Ecto neural progenitor cell (in vitro differentiated cells): Measurements from ENCODE around the gene SBSN.
"Not testable (repeated sequence)": the region's sequence is repeated elsewhere in the genome, so short reads cannot be mapped to it uniquely, and the experiment has no call there.

Experiments used
- DNase-seq: peaks from one replicate; pipeline ENCODE4 v3.0.0-alpha.2; 2018; ENCODE audit warnings: low spot score

SBSN gene

DNA sequence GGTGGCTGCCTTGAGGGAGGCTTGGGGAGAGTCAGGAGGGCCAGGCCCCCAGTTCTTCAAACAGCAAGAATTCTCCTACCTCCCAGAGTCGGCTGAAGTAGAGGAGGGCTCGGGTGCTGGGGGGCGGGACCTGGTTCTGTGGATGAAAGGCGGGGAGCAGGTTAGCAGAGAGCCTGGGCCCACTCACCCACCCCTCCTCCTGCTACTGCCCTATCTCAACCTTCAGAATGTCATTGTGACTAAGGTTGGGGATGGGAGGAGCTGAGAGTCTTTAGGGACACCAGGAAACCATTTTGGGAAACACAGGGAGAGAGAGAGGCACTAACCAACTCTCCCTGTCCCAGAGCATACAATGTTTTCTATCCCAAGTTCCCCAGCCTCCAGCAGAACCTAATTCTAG is 25.4 kb downstream of the SBSN start:
- DNase-seq = no peak

DNA sequence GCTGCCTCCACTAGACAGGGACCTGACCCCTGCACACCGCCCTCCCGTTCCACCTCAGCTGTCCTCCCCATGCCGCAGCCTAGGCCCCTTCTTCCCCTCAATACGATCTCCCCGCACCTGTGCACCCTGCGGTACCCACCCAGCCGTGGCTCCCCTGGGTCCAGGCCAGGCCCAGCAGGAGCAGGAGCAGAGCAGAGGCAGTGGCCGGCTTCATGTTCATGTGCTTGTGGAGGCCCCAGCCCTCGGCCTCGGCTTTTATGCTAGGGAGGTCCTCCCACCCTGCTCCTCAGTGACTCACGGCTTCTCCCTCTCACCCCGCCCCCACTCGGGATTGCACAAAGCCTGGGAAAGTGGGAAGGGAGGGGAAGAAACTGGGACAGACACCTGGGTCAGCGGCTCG is 26.4 kb downstream of the SBSN start:
- no peak for DNase-seq

DNA sequence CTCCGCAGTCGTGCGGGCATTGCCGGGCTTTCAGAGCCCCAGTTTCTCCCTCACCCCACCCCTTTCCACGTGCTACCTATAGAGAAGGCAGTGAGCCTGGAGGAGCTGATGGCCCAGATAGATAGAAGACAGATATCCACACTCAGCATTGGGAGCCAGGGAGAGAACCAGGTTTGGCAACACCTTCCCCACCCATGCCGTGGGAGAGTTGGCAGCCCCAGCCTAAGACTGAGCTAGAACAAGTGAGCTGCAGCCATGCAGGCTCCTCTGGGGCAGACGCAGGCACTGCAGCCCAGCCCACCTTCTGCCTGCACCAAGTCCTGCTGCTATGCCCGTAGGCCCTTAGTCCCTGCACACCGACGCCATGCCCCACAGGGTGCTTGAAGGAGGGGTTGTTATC is 27.5 kb downstream of the SBSN start:
- DNase-seq = no peak

DNA sequence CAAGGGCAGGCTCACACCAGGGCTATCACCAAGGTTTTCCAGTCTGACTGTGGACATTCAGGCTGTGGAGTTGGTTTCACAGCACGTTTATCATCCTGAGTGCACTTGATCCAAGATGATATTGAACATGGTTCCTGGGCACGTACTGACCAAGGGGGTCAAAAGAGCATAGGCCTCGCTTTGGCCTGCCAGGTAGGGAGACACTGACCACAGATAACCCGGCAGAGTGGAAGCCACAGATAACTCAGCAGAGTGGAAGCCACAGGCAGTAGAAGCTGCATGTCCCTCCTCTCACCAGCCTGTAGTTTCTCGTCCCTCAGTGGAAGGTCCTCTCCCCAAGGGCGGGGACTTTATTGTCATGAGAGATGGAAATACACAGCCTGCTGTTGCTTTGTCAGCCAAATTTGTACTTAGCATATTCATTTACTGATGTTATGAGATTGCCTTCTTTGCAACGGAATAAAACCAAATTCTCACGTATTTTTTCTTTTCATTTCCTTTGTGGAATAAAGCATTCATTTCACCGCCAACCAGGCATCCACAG is 29.1 kb downstream of the SBSN start:
- no peak for DNase-seq

DNA sequence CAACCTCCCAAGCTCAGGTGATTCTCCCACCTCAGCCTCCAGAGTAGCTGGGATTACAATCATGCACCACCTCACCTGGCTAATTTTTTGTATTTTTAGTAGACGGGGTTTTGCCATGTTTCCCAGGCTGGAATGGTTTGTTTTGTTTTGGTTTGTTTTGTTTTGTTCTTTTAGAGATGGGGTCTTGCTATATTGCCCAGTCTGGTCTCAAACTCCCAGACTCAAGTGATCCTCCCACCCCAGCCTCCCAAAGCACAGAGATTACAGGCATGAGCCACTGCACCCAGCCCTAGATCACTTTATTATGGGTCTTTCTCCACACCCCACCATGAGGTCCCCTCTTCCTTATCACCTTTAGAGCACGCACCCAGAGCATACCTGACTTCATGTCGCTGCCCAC is 29.9 kb downstream of the SBSN start:
- no peak for DNase-seq

DNA sequence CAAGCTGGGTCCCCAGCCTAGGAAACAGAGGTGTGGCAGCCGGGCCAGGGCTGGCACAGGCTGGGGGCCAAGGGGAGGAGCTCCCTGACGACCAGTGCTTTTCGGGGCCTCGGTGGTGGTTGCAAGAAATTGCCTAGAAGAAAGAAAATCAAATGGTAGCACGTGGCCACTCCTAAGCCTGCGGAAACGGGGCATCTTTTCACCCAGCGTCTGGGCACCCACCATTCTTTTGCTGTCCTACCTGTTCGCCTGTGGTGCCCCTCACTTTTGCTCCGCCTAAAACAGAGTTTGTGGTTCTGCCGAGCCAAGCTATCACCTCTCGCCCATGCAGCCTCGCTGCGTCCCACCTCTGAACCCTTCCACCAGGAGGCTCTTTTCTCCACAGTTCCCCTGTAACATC is 30.7 kb downstream of the SBSN start:
- no peak for DNase-seq

DNA sequence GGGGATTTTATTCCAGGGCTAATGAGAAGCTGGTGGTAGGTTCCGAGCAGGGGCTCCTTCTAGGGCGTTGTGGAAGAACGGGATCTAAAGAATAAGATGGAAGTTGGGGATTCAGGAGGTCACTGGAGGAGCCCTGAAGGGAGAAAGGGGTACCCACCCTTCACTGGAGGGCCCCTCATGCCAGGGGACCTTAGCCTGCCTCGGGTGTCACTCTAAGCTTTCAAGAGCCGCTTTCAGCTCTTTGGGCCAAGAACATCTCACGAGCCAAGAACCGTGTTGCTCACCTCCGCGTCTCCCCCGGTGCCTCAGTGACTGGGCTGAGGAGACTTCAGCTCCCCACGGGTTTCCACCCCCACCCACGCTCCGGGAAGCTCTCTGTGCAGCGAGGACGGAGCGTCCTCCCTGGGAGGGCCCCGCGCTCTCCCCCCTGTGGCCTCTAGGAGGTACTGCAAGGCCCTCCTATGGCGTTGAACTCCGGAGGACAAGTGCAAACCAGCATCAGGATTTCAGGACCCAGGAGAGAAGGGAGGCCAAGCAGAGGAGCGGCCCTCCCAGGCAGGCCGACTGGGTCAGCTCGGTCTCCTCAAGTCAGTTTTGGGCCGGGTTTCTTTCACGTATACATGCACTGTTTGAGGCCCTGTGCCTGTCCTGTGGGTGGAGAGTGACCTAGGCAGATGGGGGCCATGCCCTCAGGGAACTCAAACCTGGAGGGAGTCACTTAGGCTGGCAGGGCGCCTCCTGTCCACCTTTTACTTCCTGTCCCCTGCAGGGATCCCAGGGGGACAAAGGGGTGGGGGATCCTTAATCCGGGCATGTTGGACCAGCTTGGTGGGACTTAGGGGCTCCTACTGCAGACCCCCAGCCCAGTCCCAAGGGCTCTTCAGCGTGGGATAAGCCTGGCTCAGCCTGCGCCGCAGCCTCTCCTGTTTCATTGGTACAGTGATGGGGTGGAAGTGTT is 32.7 kb downstream of the SBSN start:
- peak; percentile 77 for DNase-seq

DNA sequence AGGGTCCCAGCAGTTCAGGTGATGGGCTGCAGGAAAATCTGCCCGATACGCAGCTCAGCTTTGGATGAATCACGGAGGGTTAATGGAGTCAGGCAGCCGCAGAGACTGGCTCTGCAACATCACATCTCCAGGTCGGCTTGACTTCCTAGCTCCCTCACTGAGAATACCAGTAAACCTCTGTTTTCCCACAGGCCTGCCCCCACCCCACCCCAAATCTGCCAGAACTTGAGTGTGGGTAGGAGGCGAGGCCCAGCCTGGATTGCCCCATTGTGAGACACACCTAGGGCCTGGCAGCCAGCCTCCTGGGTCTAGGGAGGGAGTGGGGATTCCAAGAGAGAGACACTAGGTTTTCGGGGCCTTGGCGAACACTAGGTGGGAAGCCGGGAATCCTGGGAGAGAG is 34.1 kb downstream of the SBSN start:
- DNase-seq = no peak

DNA sequence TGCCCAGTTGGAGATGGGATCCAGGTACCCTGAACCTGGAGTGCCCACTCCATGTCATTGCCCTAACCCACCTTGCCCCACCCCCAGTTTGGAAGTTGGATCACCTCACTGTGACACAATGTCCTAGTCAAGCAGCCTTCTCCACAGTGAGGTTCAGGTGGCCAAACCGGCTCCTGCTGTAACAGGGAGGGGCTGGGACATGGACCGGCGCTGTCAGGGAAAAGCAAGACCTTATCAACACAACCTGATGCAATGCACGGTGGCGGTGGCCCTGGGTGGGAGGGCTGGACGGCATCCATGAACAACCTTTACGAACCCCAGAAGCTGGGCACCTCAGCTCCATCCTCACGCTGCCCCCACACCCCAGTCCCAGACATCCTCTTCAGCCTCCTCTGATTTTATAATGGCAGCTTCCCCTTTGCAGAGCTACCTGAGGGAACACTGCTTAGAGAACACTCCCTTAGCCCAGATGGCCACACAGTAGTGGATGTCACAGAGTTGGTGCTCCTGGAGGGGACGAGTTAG is 36.2 kb downstream of the SBSN start:
- no peak for DNase-seq

DNA sequence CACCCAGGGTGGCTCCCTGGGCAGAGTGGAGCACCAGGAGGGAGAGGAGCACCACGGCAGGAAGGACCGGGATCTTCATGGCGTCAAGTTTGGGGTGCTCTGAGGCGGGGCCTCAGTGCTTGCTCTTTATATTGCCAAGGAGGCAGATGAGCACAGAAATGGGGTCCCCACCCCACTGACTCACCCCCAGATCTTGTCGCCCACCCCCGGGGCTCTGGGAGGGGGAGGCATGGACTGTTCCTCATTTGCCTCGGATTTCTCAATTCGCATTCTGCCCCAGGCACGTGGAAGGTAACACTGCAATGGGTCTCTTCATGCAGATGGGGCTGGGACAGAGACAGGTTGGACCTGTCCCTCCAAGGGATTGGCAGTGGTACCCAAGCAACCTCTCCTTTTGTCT is 37.7 kb downstream of the SBSN start, which contains the start of gene KRTDAP:
Gene KRTDAP, minus strand, starts transcription at position 101 of the 400 bp plus-strand sequence. Its CDS starts 22 bp downstream, at position 79.
- no peak for DNase-seq

DNA sequence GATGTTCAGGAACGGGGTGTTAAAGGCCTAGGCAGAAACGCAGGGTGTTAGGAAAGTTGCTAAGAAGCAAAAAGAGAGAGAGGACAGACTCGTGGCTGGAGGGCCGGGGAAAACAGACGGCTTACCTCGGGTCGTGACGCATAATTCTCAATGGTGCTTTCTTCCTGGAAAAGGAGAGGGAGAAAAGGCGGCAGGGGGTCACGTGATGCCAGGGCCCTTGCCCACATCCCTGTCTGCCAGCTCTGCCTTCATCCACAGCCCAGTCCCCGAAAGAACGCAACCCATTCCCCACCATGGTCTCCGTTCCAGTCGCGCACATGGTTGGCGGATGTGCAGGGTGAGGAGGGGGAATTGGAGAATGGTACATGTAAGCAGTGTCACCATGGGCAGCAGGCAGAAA is 39.4 kb downstream of the SBSN start:
- no peak for DNase-seq

DNA sequence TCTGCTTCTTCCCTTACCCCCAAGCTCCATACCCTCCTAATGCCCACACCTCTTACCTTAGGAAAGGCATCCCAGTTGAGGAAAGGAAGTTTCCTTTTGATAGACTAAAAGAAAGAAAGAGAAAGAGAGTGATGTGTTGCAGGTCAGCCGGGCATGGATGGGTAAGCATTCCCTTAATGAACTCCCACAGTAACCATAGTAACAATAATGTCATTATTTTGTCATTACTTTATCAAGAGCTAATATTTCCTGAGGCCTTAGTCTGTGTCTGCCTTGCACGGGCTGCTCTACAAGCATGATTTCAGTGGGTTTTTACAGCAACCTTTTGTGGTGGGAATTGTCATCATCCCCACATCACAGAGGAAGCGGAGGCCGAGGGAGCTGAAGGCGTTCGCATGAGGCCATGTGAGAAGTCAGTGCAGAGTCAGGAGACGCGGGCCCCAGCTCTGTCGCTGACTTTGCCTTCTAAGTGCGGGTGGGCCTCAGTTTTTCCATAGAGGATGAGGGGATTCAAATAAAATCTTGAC is 40.4 kb downstream of the SBSN start:
- no peak for DNase-seq

DNA sequence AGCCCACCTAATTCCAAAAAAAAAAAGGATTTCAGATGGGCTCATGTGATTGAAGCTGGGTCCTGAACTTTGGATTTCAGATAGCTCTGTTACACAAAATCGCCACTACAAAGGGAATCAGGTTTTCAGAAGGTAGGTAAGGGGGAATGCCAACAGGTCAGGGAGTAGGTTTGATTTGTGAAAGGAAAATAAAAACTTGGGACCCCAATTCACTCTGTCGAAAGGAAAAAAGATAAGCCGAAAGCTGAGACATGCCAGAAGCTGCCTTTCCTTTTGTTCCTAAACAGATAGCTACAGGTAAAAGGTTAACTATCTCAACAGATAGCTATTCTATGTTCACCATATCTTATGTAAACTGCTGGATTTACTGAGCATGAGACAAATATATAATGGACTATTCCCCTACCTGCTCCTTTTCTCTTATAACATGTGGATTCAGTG is 41.8 kb downstream of the SBSN start:
- DNase-seq = no peak

DNA sequence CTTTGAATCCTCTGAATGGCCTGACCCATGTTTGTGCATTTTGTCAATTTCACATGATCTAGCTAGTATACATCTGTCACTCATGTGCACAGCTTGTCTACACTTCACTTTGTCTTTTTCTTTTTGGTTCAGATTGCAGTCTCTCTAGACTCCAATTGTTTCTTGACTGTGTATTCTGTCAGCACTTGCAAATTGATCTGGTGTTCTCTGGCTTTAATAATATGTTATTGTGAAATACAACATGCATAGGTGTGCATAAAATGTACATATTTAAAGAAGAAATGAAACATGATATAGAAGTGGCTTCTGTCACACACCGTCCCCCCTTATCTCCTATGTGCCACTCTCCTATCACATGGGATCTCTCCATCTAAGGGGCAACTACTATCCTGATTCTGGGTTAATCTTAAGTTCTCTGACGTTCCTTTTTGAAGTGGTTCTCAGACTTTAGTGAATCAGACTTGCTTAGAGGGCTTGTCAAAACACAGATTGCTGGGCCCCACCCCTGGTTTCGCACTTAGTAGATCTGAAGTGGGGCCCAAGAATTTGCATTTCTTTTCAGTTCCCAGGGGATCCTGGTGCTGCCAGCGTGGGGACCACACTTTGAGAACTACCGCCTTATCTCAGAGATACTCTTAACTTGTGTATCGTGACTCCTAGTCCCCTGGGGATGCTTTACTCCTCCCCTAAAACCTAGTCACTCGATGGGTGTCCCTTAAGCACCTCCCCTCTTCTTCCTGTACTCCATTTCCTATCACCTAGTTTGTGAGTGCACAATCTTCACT is 43.7 kb downstream of the SBSN start:
- no peak for DNase-seq

DNA sequence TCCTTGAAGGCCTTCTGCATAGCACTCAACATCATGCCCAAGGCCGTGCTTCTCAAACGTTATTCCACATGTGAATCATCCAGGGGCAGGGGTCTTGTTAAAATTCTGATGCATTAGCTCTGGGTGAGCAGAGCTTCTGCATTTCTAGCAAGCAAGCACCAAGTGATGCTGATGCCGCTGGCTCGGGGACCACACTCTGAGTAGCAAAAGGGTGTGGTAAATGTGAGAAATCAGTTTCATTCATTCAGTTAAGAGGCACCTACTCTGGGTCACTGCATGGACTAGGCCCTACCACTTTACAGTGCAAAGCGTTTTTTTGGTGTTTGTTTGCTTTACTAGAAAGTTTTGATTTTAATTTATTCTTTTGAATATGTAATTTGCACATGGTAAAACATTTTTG is 45.0 kb downstream of the SBSN start:
- DNase-seq = no peak

DNA sequence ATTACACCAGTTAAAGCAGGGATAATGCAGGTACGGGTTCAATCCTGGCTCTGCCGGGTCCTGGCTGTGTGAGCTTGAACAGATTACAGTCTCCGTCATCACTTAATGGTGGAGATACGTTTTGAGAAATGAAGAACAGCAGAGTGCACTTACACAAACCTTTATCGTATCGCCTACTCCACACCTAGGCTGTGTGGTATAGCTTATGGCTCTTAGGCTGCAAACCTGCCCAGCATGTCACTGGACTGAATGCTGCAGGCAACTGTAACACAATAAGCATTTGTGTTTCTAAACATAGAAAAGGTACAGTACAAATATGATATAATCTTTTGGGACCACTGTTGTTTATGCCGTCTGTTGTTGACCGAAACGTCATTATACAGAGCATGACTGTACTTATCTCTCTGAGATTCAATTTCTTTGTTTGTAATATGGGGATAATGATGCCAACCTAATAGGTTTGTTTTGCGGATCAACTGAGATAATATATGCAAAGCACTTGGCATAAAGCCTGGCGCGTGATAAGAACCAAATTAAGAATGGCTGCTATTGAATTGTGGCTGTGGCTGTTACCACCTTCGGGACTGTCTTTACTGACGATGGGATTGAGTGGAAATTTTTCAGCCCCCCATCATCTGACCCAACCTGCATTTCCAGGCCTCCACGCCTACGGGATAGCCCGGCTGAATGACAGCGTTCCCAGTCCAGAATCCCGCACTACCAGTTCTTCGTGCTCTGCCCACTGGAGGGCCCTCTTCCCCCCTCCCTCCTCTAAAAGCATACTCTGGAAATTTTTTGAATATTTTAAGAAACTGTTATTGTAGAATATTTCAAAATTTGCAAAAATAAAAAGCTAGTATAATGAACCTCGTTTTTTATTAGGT is 49.1 kb downstream of the SBSN start:
- no peak for DNase-seq

DNA sequence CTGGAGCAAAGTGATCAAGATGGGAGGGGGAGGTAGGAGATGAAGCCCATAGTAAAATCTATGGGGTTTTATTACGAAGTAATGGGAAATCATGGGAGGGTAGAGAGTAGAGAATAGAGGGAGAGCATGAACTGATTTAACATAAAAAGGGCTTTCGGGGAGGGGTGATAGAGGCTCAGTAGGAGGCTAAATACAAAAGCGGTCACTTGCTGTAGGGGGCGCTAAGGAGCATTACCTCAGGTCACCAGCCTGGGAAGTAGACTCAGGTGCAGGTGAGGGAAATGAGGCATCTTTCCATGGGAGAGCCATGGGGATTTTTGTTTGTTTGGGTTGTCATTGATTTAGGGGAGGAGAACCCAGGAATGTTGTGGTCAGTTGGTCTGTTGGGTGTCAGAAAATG is 52.0 kb downstream of the SBSN start:
- no peak for DNase-seq

DNA sequence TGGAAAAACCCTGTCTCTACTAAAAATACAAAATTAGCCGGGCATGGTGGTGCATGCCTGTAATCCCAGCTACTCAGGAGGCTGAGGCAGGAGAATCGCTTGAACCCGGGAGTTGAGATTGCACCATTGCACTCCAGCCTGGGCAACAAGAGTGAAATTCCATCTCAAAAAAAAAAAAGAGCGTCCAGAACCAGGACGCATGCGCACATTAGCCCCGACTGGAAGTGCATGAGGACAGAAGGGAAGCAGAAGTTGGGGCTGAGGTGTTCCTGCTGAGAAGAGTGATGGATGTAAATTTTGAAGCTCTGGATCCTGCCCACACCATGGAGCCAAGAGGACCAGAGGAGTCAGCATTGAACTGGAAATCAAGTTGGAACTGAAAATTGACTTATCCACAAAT is 53.5 kb downstream of the SBSN start:
- not testable (repeated sequence) for DNase-seq

DNA sequence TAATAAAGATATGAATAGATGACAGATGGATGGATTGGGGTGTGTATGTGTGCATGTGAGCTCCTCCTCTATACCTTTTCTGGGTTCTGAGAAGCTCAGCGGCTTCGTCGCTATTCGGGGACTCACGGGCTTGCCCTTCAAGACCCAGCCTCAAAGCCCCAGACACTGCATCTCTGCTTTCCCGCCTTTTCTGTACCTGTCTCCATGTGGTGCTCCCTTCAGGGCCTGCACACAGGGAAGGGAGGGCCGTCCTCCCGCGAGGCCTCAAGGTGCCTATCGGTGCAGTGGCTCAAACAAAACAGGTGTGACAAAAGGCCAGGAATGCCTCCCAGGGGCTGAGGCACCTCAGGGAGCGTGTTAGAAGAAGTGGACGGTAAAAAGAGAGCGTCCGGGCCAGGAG is 54.0 kb downstream of the SBSN start:
- DNase-seq = no peak
